ENCODE measurements around the gene NRXN2.
"Not testable (repeated sequence)": the region's sequence is repeated elsewhere in the genome, so short reads cannot be mapped to it uniquely, and the experiment has no call there.

NRXN2 gene

GRCh38 chr11:64667154-64667745 is 55.7 kb downstream of the NRXN2 start:
- no peak for DNase-seq

GRCh38 chr11:64665411-64665821 is 57.6 kb downstream of the NRXN2 start:
- no peak for DNase-seq

GRCh38 chr11:64664236-64664870 is 58.6 kb downstream of the NRXN2 start:
- DNase-seq, result not testable (repeated sequence)

GRCh38 chr11:64663656-64664055 is 59.3 kb downstream of the NRXN2 start:
- no peak for DNase-seq

GRCh38 chr11:64661614-64662013 is 61.4 kb downstream of the NRXN2 start:
- no peak for DNase-seq

GRCh38 chr11:64661146-64661545 is 61.9 kb downstream of the NRXN2 start:
- no peak for DNase-seq

- DNase-seq, result no peak
Measured at GRCh38 chr11:64660706-64661105, 62.3 kb downstream of the NRXN2 start.

GRCh38 chr11:64660205-64660604 is 62.8 kb downstream of the NRXN2 start:
- no peak for DNase-seq

- no peak for DNase-seq
Measured at GRCh38 chr11:64659417-64660144, 63.4 kb downstream of the NRXN2 start.

- no peak for DNase-seq
Measured at GRCh38 chr11:64658265-64658664, 64.7 kb downstream of the NRXN2 start.

GRCh38 chr11:64656862-64657261 is 66.1 kb downstream of the NRXN2 start:
- DNase-seq, result no peak

- no peak for DNase-seq
Measured at GRCh38 chr11:64655941-64656601, 66.9 kb downstream of the NRXN2 start.

- DNase-seq, result no peak
Measured at GRCh38 chr11:64654958-64655541, 67.9 kb downstream of the NRXN2 start.

- no peak for DNase-seq
Measured at GRCh38 chr11:64654439-64654838, 68.6 kb downstream of the NRXN2 start.

GRCh38 chr11:64653388-64653973 is 69.5 kb downstream of the NRXN2 start:
- DNase-seq, result no peak

GRCh38 chr11:64652586-64653387 is 70.2 kb downstream of the NRXN2 start:
- peak; percentile 41 to 44 for DNase-seq

GRCh38 chr11:64650923-64651523 is 72.0 kb downstream of the NRXN2 start:
- DNase-seq, result no peak

GRCh38 chr11:64649291-64649697 is 73.7 kb downstream of the NRXN2 start:
- peak in 1 of 2 experiments; percentile 20 for DNase-seq

- DNase-seq, result no peak
Measured at GRCh38 chr11:64648551-64648950, 74.4 kb downstream of the NRXN2 start.

GRCh38 chr11:64647019-64647779 is 75.8 kb downstream of the NRXN2 start:
- DNase-seq, result no peak
